ENCODE results near the gene ASTN2. TPM values are rescaled to one million over a fixed set of nuclear protein-coding genes. Genes with fewer than 3 reads are reported as not detected.

The ASTN2 gene
- total and polyA plus RNA-seq, 9 of the 15 experiments (the other 6 are each of a cell fraction or from before 2014, with no cell fraction given), result 0.56 to 3.5 (median 1.9) TPM

- Histone ChIP-seq H3K79me2 (ENCODE audit: control insufficient read depth, insufficient read depth, low read length) (no peaks in the 10 kb centered on the region), H3K4me1 (replicated peaks in 1 of 2; ENCODE audit: control insufficient read depth in 2 of 2, insufficient read depth in 2 of 2, low read length in 2 of 2) (no peaks in the 10 kb centered on the region), H3K27me3 (ENCODE audit: control insufficient read depth in 2 of 2, insufficient read depth in 2 of 2, low read length in 2 of 2) (no peaks in the 10 kb centered on the region), H3K36me3 (ENCODE audit: control insufficient read depth, insufficient read depth, low read length) (no peaks in the 10 kb centered on the region), H4K20me1 (replicated peaks; ENCODE audit: control insufficient read depth, insufficient read depth, low read length) (no peaks in the 10 kb centered on the region), H3K4me3 (no peak overlapping the region), H3K9me1 (ENCODE audit: control insufficient read depth, insufficient read depth, low read length) (no peaks in the 10 kb centered on the region), H3K9me3 (replicated peaks; ENCODE audit: control insufficient read depth, insufficient read depth, low read depth, low read length) (no peaks in the 10 kb centered on the region), H3K9ac (ENCODE audit: insufficient read depth in 1 of 2, low read depth in 2 of 2, low read length in 2 of 2) (no peak overlapping the region), H2AFZ (ENCODE audit: low read depth, low read length) (no peak overlapping the region), H3K4me2 (ENCODE audit: insufficient read depth, low read length) (no peak overlapping the region), H3K27ac (ENCODE audit: extremely low read depth, low read depth, low read length) (no peak overlapping the region)
- CTCF ChIA-PET (ENCODE audit: low intra/inter-chr PET ratio), result no interaction called here
- TF ChIP-seq MYC (IDR thresholded peaks at IDR 0.05; ENCODE audit: low read depth, low read length) (no peak), MYC (CRISPR knock-in tag; IDR thresholded peaks at IDR 0.05; ENCODE audit: borderline replicate concordance, low read depth) (no peak), MAX (CRISPR knock-in tag; IDR thresholded peaks at IDR 0.05) (no peak), CXXC5 (CRISPR knock-in tag; IDR thresholded peaks at IDR 0.05) (no peak), ZNF699 (CRISPR knock-in tag; IDR thresholded peaks at IDR 0.05; ENCODE audit: insufficient replicate concordance) (no peak), NBN (IDR thresholded peaks at IDR 0.05; ENCODE audit: low read depth) (no peak), SFPQ (IDR thresholded peaks at IDR 0.05; ENCODE audit: low read depth, low read length) (no peak), TBL1XR1 (IDR thresholded peaks at IDR 0.05; ENCODE audit: low read length in 2 of 2) (no peak), NFE2 (IDR thresholded peaks at IDR 0.05; ENCODE audit: low read depth) (no peak), DDX20 (tag; IDR thresholded peaks at IDR 0.05; ENCODE audit: low read depth) (no peak), SIRT6 (IDR thresholded peaks at IDR 0.05; ENCODE audit: low read depth, low read length) (no peak), ETS2 (tag; IDR thresholded peaks at IDR 0.05; ENCODE audit: borderline replicate concordance, poor library complexity, severe bottlenecking) (no peak)
- in situ Hi-C loops (cut with MboI) (no loop called here), intact Hi-C loops (cut with micrococcal nuclease) (no loop called here)
- ATAC-seq (no peak), FAIRE-seq (no peak), DNase-seq (ENCODE audit: extremely low read depth in 1 of 4, low spot score in 3 of 4) (no peak)
- POLR2A ChIA-PET, result no interaction called here
- BruUV-seq (replicated peaks), result no TSS peak
- WGBS (ENCODE audit: insufficient coverage, low coverage, missing lambda C conversion rate), result 0% methylated on average over 3 of the region's 3 CpGs
Observed at GRCh38 chr9:117307701-117308100, 107.2 kb downstream of the ASTN2 start.

Data from K562 (cell line).